Medulla oblongata (tissue), 1 donor: ENCODE measurements around the gene MAMDC2.
"Not testable (repeated sequence)": the region's sequence is repeated elsewhere in the genome, so short reads cannot be mapped to it uniquely, and the experiment has no call there.

Source experiments
- DNase-seq: peaks from one replicate; pipeline ENCODE4 v3.0.0-alpha.2; 2015; ENCODE audit errors: extremely low spot score

The MAMDC2 gene

GRCh38 chr9:70197216-70198044, 153.8 kb downstream of the MAMDC2 start:
- DNase-seq, result no peak

GRCh38 chr9:70204743-70205142, 161.1 kb downstream of the MAMDC2 start:
- DNase-seq, result not testable (repeated sequence)

GRCh38 chr9:70205366-70206020, 161.8 kb downstream of the MAMDC2 start:
- no peak for DNase-seq

GRCh38 chr9:70217029-70217428, 173.4 kb downstream of the MAMDC2 start:
- DNase-seq, result no peak

- no peak for DNase-seq
These were observed 175.1 kb downstream of the MAMDC2 start for GRCh38 chr9:70218767-70219166.

- DNase-seq, result no peak
These were observed 176.6 kb downstream of the MAMDC2 start for GRCh38 chr9:70220216-70220615.

- no peak for DNase-seq
These were observed 178.7 kb downstream of the MAMDC2 start for GRCh38 chr9:70222354-70222753.

- no peak for DNase-seq
These were observed 184.5 kb downstream of the MAMDC2 start for GRCh38 chr9:70228118-70228517.

- no peak for DNase-seq
These were observed 185.0 kb downstream of the MAMDC2 start for GRCh38 chr9:70228611-70229010.

- DNase-seq, result no peak
These were observed 185.4 kb downstream of the MAMDC2 start for GRCh38 chr9:70229026-70229425.

- no peak for DNase-seq
These were observed 185.9 kb downstream of the MAMDC2 start for GRCh38 chr9:70229579-70229978.

GRCh38 chr9:70232476-70232875, 188.8 kb downstream of the MAMDC2 start:
- DNase-seq, result no peak

GRCh38 chr9:70234208-70234607, 190.6 kb downstream of the MAMDC2 start:
- DNase-seq, result not testable (repeated sequence)

- DNase-seq, result not testable (repeated sequence)
These were observed 202.3 kb downstream of the MAMDC2 start for GRCh38 chr9:70245952-70246351.

- no peak for DNase-seq
These were observed 206.6 kb downstream of the MAMDC2 start for GRCh38 chr9:70250221-70250620.

- DNase-seq, result no peak
These were observed 211.8 kb downstream of the MAMDC2 start for GRCh38 chr9:70255486-70255885.

- DNase-seq, result no peak
These were observed 212.5 kb downstream of the MAMDC2 start for GRCh38 chr9:70256123-70256551.

GRCh38 chr9:70257502-70257901, 213.9 kb downstream of the MAMDC2 start:
- DNase-seq, result no peak

- peak; percentile 71 for DNase-seq
These were observed 214.5 kb downstream of the MAMDC2 start for GRCh38 chr9:70257991-70258691.

GRCh38 chr9:70258692-70259511, 215.3 kb downstream of the MAMDC2 start, which contains the start of gene SMC5:
SMC5 (plus strand) TSS chr9:70258978; CDS start chr9:70259079, 101 bp downstream.
- peak; percentile 94 for DNase-seq

- no peak for DNase-seq
These were observed 215.8 kb downstream of the MAMDC2 start for GRCh38 chr9:70259512-70259802.

- DNase-seq, result no peak
These were observed 216.4 kb downstream of the MAMDC2 start for GRCh38 chr9:70260007-70260443.
